Large intestine (tissue), 3 donors: ENCODE results near the gene SAMD4A. TPM values are rescaled to one million over a fixed set of nuclear protein-coding genes. Genes with fewer than 3 reads are reported as not detected.

Experiments
- DNase-seq, 2 donors: peaks; one replicate each; pipeline versions ENCODE4 v3.0.0 to v3.0.0-alpha.2; 2013
- H3K27ac ChIP-seq: one replicate; pipeline ENCODE4 v1.5.1; 2013; ENCODE audit warnings: low read length
- H3K27me3 ChIP-seq: 2 replicates; pipeline ENCODE4 v1.6.1; 2013; ENCODE audit warnings: low read length; ENCODE audit not compliant: control insufficient read depth, insufficient read depth
- H3K36me3 ChIP-seq: 2 replicates; pipeline ENCODE4 v1.6.1; 2013; ENCODE audit warnings: low read length; ENCODE audit not compliant: control insufficient read depth, insufficient read depth
- H3K4me1 ChIP-seq: one replicate; pipeline ENCODE4 v1.6.1; 2013; ENCODE audit warnings: low read length; ENCODE audit not compliant: control insufficient read depth, insufficient read depth
- H3K4me3 ChIP-seq: one replicate; pipeline ENCODE4 v1.5.1; 2013; ENCODE audit warnings: low read length
- H3K9me3 ChIP-seq: one replicate; pipeline ENCODE4 v1.6.1; 2013; ENCODE audit warnings: mild to moderate bottlenecking, low read depth, low read length, moderate library complexity; ENCODE audit not compliant: control insufficient read depth
- WGBS: methylation state at CpG from one replicate; pipeline ENCODE4 v1.1.5; 2013; ENCODE audit warnings: low lambda C conversion rate; ENCODE audit not compliant: insufficient coverage; 5-methylcytosine and 5-hydroxymethylcytosine counted together
- polyA plus RNA-seq: library from polyadenylated mRNA; unstranded; fragments of 120-200 nt; gene quantifications from one replicate; pipeline ENCODE4 v1.2.1, GENCODE V29; 2013

SAMD4A gene
- polyA plus RNA-seq, 1 donor, result 17.7 TPM

GRCh38 chr14:54591866-54592265, 24.9 kb downstream of the SAMD4A start:
- Histone ChIP-seq H3K27ac (no peak overlapping the region), H3K4me1 (no peaks in the 10 kb centered on the region), H3K9me3 (no peaks in the 10 kb centered on the region), H3K4me3 (no peak overlapping the region), H3K27me3 (no peaks in the 10 kb centered on the region), H3K36me3 (no peaks in the 10 kb centered on the region)
- DNase-seq, result no peak
- no CpG with 5 or more reads among the region's 4 CpGs for WGBS

- WGBS, result no CpG with 5 or more reads among the region's 1 CpG
- H3K27me3 ChIP-seq, result no peaks in the 10 kb centered on the region
- H3K9me3 ChIP-seq, result no peaks in the 10 kb centered on the region
- no peak for DNase-seq
- no peaks in the 10 kb centered on the region for H3K36me3 ChIP-seq
- no peak overlapping the region for H3K27ac ChIP-seq
- H3K4me1 ChIP-seq, result no peaks in the 10 kb centered on the region
- H3K4me3 ChIP-seq, result no peak overlapping the region
These were observed 26.9 kb downstream of the SAMD4A start for GRCh38 chr14:54593860-54594259.

- 80% methylated on average over 1 of the region's 1 CpG for WGBS
- no peak overlapping the region for H3K27ac ChIP-seq
- no peaks in the 10 kb centered on the region for H3K36me3 ChIP-seq
- DNase-seq, result no peak
- no peaks in the 10 kb centered on the region for H3K4me1 ChIP-seq
- no peak overlapping the region for H3K4me3 ChIP-seq
- H3K27me3 ChIP-seq, result no peaks in the 10 kb centered on the region
- no peaks in the 10 kb centered on the region for H3K9me3 ChIP-seq
These were observed 27.6 kb downstream of the SAMD4A start for GRCh38 chr14:54594537-54594936.

- H3K27ac ChIP-seq, result no peak overlapping the region
- H3K9me3 ChIP-seq, result no peaks in the 10 kb centered on the region
- H3K4me1 ChIP-seq, result no peaks in the 10 kb centered on the region
- no peak overlapping the region for H3K4me3 ChIP-seq
- no peaks in the 10 kb centered on the region for H3K27me3 ChIP-seq
- H3K36me3 ChIP-seq, result no peaks in the 10 kb centered on the region
- WGBS, result 100% methylated on average over 2 of the region's 5 CpGs
- DNase-seq, result no peak
These were observed 31.0 kb downstream of the SAMD4A start for GRCh38 chr14:54597795-54598443.

GRCh38 chr14:54599966-54600716, 33.2 kb downstream of the SAMD4A start:
- Histone ChIP-seq H3K4me1 (no peaks in the 10 kb centered on the region), H3K9me3 (no peaks in the 10 kb centered on the region), H3K27me3 (no peaks in the 10 kb centered on the region), H3K4me3 (no peak overlapping the region), H3K27ac (no peak overlapping the region), H3K36me3 (no peaks in the 10 kb centered on the region)
- WGBS, result no CpG with 5 or more reads among the region's 1 CpG
- DNase-seq, result no peak

- no peak overlapping the region for H3K4me3 ChIP-seq
- no peaks in the 10 kb centered on the region for H3K27me3 ChIP-seq
- H3K36me3 ChIP-seq, result no peaks in the 10 kb centered on the region
- no peaks in the 10 kb centered on the region for H3K4me1 ChIP-seq
- DNase-seq, result no peak
- H3K9me3 ChIP-seq, result no peaks in the 10 kb centered on the region
- WGBS, result 100% methylated on average over 1 of the region's 3 CpGs
- H3K27ac ChIP-seq, result no peak overlapping the region
These were observed 33.8 kb downstream of the SAMD4A start for GRCh38 chr14:54600717-54601109.

- DNase-seq, result no peak
- no CpG with 5 or more reads among the region's 1 CpG for WGBS
- Histone ChIP-seq H3K4me1 (no peaks in the 10 kb centered on the region), H3K9me3 (no peaks in the 10 kb centered on the region), H3K27me3 (no peaks in the 10 kb centered on the region), H3K36me3 (no peaks in the 10 kb centered on the region), H3K27ac (no peak overlapping the region), H3K4me3 (no peak overlapping the region)
These were observed 36.4 kb downstream of the SAMD4A start for GRCh38 chr14:54603362-54603761.

GRCh38 chr14:54606178-54606577, 39.2 kb downstream of the SAMD4A start:
- no peak overlapping the region for H3K27ac ChIP-seq

GRCh38 chr14:54606631-54607133, 39.8 kb downstream of the SAMD4A start:
- Histone ChIP-seq H3K27ac (no peak overlapping the region), H3K4me1 (no peaks in the 10 kb centered on the region)
- DNase-seq, result no peak

More at GRCh38 chr14:54606178-54606577, 39.2 kb downstream of the SAMD4A start:
- H3K4me3 ChIP-seq, result no peak overlapping the region
- DNase-seq, result no peak
- no peaks in the 10 kb centered on the region for H3K4me1 ChIP-seq
- H3K36me3 ChIP-seq, result no peaks in the 10 kb centered on the region
- H3K9me3 ChIP-seq, result no peaks in the 10 kb centered on the region
- no CpG with 5 or more reads among the region's 10 CpGs for WGBS
- H3K27me3 ChIP-seq, result no peaks in the 10 kb centered on the region

GRCh38 chr14:54609576-54609975, 42.6 kb downstream of the SAMD4A start:
- no peak for DNase-seq
- H3K4me3 ChIP-seq, result no peak overlapping the region
- no peaks in the 10 kb centered on the region for H3K4me1 ChIP-seq
- WGBS, result 80% methylated on average over 2 of the region's 5 CpGs
- no peaks in the 10 kb centered on the region for H3K36me3 ChIP-seq
- no peaks in the 10 kb centered on the region for H3K27me3 ChIP-seq
- no peaks in the 10 kb centered on the region for H3K9me3 ChIP-seq
- no peak overlapping the region for H3K27ac ChIP-seq

More at GRCh38 chr14:54606631-54607133, 39.8 kb downstream of the SAMD4A start:
- H3K27me3 ChIP-seq, result no peaks in the 10 kb centered on the region
- no peaks in the 10 kb centered on the region for H3K9me3 ChIP-seq
- H3K36me3 ChIP-seq, result no peaks in the 10 kb centered on the region
- WGBS, result no CpG with 5 or more reads among the region's 3 CpGs
- no peak overlapping the region for H3K4me3 ChIP-seq
